Liver (tissue), 9 donors: ENCODE data around the gene TMEM17. TPM values are rescaled to one million over a fixed set of nuclear protein-coding genes. Genes with fewer than 3 reads are reported as not detected.

ENCODE experiments used
- DNase-seq: peaks from one replicate; pipeline ENCODE4 v3.0.0-alpha.2; 2017; ENCODE audit warnings: low spot score
- H3K27ac ChIP-seq, 2 donors: one replicate each; pipeline ENCODE4 v1.7.0; 2013; ENCODE audit warnings: inconsistent platforms in 2 of 2, low read length in 2 of 2, control low read depth in 1 of 2, low read depth in 1 of 2, mild to moderate bottlenecking in 1 of 2
- H3K27me3 ChIP-seq, 4 donors: one replicate each; pipeline versions ENCODE4 v1.6.1 to v1.7.0; 2013; ENCODE audit warnings: low read length in 3 of 4, inconsistent platforms in 1 of 4, mild to moderate bottlenecking in 1 of 4, moderate library complexity in 1 of 4; ENCODE audit not compliant: control insufficient read depth in 4 of 4, insufficient read depth in 4 of 4
- H3K36me3 ChIP-seq, 4 donors: one replicate each; pipeline versions ENCODE4 v1.6.1 to v1.7.0; 2013; ENCODE audit warnings: low read length in 3 of 4, mild to moderate bottlenecking in 3 of 4, low read depth in 1 of 4, moderate library complexity in 1 of 4; ENCODE audit not compliant: control insufficient read depth in 4 of 4, insufficient read depth in 3 of 4
- H3K4me1 ChIP-seq, 4 donors: one replicate each; pipeline versions ENCODE4 v1.6.1 to v1.7.0; 2013; ENCODE audit warnings: low read length in 3 of 4, mild to moderate bottlenecking in 3 of 4, moderate library complexity in 1 of 4; ENCODE audit not compliant: control insufficient read depth in 4 of 4, insufficient read depth in 4 of 4
- H3K4me3 ChIP-seq, 3 donors: one replicate each; pipeline versions ENCODE4 v1.6.1 to v1.7.0; 2013; ENCODE audit warnings: low read length in 3 of 3, control low read depth in 1 of 3, low read depth in 1 of 3, mild to moderate bottlenecking in 1 of 3
- H3K9ac ChIP-seq, 2 donors: one replicate each; pipeline ENCODE4 v1.7.0; 2013; ENCODE audit warnings: low read length in 2 of 2, mild to moderate bottlenecking in 2 of 2, moderate library complexity in 2 of 2, control low read depth in 1 of 2, low read depth in 1 of 2
- H3K9me3 ChIP-seq, 4 donors: one replicate each; pipeline versions ENCODE4 v1.6.1 to v1.7.0; 2013; ENCODE audit warnings: low read length in 3 of 4; ENCODE audit not compliant: control insufficient read depth in 4 of 4
- ATF3 ChIP-seq: IDR thresholded peaks from 2 replicates; pipeline ENCODE4 v1.6.1; 2016; ENCODE audit warnings: antibody characterized with exemption
- CTCF ChIP-seq: fragments of 150-350 bp; IDR thresholded peaks from 2 replicates; pipeline ENCODE4 v1.5.1; 2017; ENCODE audit warnings: improper control_type of control experiment, low read depth, low read length; ENCODE audit not compliant: missing input control
- EGR1 ChIP-seq, 2 donors: IDR thresholded peaks; 2 replicates each; pipeline ENCODE4 v1.6.1; 2016 to 2018; ENCODE audit warnings: antibody characterized with exemption in 2 of 2, low read depth in 2 of 2
- FOXA1 ChIP-seq: IDR thresholded peaks from 2 replicates; pipeline ENCODE4 v1.6.1; 2016; ENCODE audit warnings: antibody characterized with exemption
- FOXA2 ChIP-seq: IDR thresholded peaks from 2 replicates; pipeline ENCODE4 v1.6.1; 2016; ENCODE audit warnings: antibody characterized with exemption
- GABPA ChIP-seq, 2 donors: IDR thresholded peaks in 1 of 2; conservative IDR thresholded peaks in 1 of 2; 2 replicates each; pipeline ENCODE4 v1.6.1; 2016; ENCODE audit warnings: antibody characterized with exemption in 2 of 2, mild to moderate bottlenecking in 1 of 2, moderate library complexity in 1 of 2
- HNF4G ChIP-seq: IDR thresholded peaks from 2 replicates; pipeline ENCODE4 v1.6.1; 2016; ENCODE audit warnings: antibody characterized with exemption
- MAX ChIP-seq: IDR thresholded peaks from 2 replicates; pipeline ENCODE4 v1.6.1; 2016; ENCODE audit warnings: antibody characterized with exemption
- NR2F2 ChIP-seq: IDR thresholded peaks from 2 replicates; pipeline ENCODE4 v1.6.1; 2016; ENCODE audit warnings: antibody characterized with exemption
- RAD21 ChIP-seq, 2 donors: IDR thresholded peaks; 2 replicates each; pipeline ENCODE4 v1.6.1; 2016; ENCODE audit warnings: antibody characterized with exemption in 2 of 2, mild to moderate bottlenecking in 2 of 2
- RXRA ChIP-seq, 2 donors: IDR thresholded peaks; 2 replicates each; pipeline ENCODE4 v1.6.1; 2017 to 2018; ENCODE audit warnings: antibody characterized with exemption in 2 of 2, mild to moderate bottlenecking in 1 of 2
- SP1 ChIP-seq: IDR thresholded peaks from 2 replicates; pipeline ENCODE4 v1.6.1; 2018; ENCODE audit warnings: antibody characterized with exemption, mild to moderate bottlenecking
- WGBS: extraction: QIAGEN DNeasy Blood & Tissue Kit; methylation state at CpG from one replicate; pipeline ENCODE4 v1.1.7; 2013; 5-methylcytosine and 5-hydroxymethylcytosine counted together
- polyA plus RNA-seq, 2 donors: library from polyadenylated mRNA; stranded (reverse) in 1 of 2; unstranded in 1 of 2; fragments of 200-250 nt in 1 of 2; fragments of >200 nt in 1 of 2; fragmentation: Nextera tagmentation in 1 of 2; extraction: Ambion mirVana in 1 of 2; gene quantifications; one replicate each; pipeline versions ENCODE4 v1.2.1 to v1.2.3, GENCODE V29; 2013 to 2015
- total RNA-seq, 2 donors: library from RNA; depleted of rRNA; stranded (reverse); fragments of >200 nt; gene quantifications; one replicate each; pipeline ENCODE4 v1.2.3, GENCODE V29; 2014
- TF ChIP-seq, protein P1 (sequence below): IDR thresholded peaks from 2 replicates; pipeline ENCODE4 v1.6.1; 2016; ENCODE audit warnings: antibody characterized with exemption
- TF ChIP-seq, protein P2 (sequence below): IDR thresholded peaks from 2 replicates; pipeline ENCODE4 v1.6.1; 2016; ENCODE audit warnings: antibody characterized with exemption, mild to moderate bottlenecking
- donor health status: healthy.
- donor health status: healthy.
- donor health status: healthy.
- donor health status: healthy.
- donor health status: healthy.

The TMEM17 gene
- total and polyA plus RNA-seq, 4 donors: 0.70 to 1.9 (median 1.2) TPM

GRCh38 chr2:62554440-62554839, 48.4 kb upstream of the TMEM17 start:
- no peaks in the 10 kb centered on the region for H3K9me3 ChIP-seq
- H3K36me3 ChIP-seq: no peaks in the 10 kb centered on the region
- no peak overlapping the region for H3K9ac ChIP-seq
- no peak for DNase-seq
- H3K27ac ChIP-seq: no peak overlapping the region
- H3K4me3 ChIP-seq: no peak overlapping the region
- TF ChIP-seq FOXA1: no peak
- no peak for TF ChIP-seq RXRA (IDR thresholded peaks at IDR 0.05)
- no peak for TF ChIP-seq RAD21 (IDR thresholded peaks at IDR 0.05)
- TF ChIP-seq EGR1 (IDR thresholded peaks at IDR 0.05; ENCODE audit: low read depth in 2 of 2): no peak
- no peaks in the 10 kb centered on the region for H3K27me3 ChIP-seq
- peaks cover 0 to 1% (median 0%) of the 10 kb centered on the region in 4 donors for H3K4me1 ChIP-seq

DNA sequence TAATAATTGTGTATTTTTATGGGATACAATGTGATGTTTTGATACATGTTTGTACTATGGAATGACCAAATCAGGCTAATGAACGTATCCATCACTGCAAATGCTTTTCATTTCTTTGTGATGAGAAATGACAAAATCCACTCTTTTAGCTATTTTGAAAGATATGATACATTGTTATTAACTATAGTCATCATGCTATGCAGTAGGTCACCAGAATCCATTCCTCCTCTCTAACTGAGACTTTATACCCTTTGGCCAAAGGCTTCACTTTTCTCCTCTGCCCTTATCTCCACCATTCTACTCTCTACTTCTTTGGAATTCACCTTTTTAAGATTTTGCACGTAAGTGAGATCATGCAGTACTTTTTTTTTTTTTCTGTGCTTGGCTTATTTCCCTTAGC, 44.5 kb upstream of the TMEM17 start:
- Histone ChIP-seq H3K4me3 (no peak overlapping the region), H3K27ac (no peak overlapping the region), H3K27me3 (no peaks in the 10 kb centered on the region), H3K9ac (no peak overlapping the region), H3K9me3 (no peaks in the 10 kb centered on the region), H3K4me1 (no peaks in the 10 kb centered on the region), H3K36me3 (no peaks in the 10 kb centered on the region)
- TF ChIP-seq, protein P1, sequence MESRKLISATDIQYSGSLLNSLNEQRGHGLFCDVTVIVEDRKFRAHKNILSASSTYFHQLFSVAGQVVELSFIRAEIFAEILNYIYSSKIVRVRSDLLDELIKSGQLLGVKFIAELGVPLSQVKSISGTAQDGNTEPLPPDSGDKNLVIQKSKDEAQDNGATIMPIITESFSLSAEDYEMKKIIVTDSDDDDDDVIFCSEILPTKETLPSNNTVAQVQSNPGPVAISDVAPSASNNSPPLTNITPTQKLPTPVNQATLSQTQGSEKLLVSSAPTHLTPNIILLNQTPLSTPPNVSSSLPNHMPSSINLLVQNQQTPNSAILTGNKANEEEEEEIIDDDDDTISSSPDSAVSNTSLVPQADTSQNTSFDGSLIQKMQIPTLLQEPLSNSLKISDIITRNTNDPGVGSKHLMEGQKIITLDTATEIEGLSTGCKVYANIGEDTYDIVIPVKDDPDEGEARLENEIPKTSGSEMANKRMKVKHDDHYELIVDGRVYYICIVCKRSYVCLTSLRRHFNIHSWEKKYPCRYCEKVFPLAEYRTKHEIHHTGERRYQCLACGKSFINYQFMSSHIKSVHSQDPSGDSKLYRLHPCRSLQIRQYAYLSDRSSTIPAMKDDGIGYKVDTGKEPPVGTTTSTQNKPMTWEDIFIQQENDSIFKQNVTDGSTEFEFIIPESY: no peak
- TF ChIP-seq GABPA (IDR thresholded peaks at IDR 0.05 in 1 of 2, conservative IDR thresholded peaks at IDR 0.05 in 1 of 2): no peak
- no peak for TF ChIP-seq MAX
- TF ChIP-seq SP1: no peak
- no peak for TF ChIP-seq EGR1 (IDR thresholded peaks at IDR 0.05; ENCODE audit: low read depth in 2 of 2)
- TF ChIP-seq FOXA2: no peak
- TF ChIP-seq NR2F2: no peak
- TF ChIP-seq, protein P2, sequence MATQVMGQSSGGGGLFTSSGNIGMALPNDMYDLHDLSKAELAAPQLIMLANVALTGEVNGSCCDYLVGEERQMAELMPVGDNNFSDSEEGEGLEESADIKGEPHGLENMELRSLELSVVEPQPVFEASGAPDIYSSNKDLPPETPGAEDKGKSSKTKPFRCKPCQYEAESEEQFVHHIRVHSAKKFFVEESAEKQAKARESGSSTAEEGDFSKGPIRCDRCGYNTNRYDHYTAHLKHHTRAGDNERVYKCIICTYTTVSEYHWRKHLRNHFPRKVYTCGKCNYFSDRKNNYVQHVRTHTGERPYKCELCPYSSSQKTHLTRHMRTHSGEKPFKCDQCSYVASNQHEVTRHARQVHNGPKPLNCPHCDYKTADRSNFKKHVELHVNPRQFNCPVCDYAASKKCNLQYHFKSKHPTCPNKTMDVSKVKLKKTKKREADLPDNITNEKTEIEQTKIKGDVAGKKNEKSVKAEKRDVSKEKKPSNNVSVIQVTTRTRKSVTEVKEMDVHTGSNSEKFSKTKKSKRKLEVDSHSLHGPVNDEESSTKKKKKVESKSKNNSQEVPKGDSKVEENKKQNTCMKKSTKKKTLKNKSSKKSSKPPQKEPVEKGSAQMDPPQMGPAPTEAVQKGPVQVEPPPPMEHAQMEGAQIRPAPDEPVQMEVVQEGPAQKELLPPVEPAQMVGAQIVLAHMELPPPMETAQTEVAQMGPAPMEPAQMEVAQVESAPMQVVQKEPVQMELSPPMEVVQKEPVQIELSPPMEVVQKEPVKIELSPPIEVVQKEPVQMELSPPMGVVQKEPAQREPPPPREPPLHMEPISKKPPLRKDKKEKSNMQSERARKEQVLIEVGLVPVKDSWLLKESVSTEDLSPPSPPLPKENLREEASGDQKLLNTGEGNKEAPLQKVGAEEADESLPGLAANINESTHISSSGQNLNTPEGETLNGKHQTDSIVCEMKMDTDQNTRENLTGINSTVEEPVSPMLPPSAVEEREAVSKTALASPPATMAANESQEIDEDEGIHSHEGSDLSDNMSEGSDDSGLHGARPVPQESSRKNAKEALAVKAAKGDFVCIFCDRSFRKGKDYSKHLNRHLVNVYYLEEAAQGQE: no peak
- WGBS: 93% methylated on average over 2 of the region's 2 CpGs
- no peak for DNase-seq

DNA sequence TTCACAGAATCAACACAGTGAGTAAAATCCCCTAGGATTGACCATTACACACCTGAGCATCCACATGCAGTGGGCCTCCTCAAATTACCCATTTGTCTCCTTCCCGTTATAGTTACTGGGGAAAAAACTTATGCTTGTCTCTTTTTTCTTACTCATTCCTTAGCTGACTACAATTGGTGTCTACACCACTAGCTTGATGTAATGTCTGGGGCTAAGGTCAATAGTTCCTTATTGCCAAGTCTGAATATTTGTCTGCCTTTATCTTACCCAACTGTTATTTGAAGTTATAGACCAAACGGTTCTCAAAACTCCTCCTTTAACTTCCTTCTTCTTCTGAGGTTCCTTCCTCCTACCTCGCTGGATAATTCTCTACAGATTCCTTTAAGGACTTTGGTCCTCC, 41.9 kb upstream of the TMEM17 start:
- WGBS: 60% methylated on average over 3 of the region's 3 CpGs
- TF ChIP-seq HNF4G (no peak), ATF3 (no peak), RXRA (IDR thresholded peaks at IDR 0.05) (no peak), CTCF (no peak)
- no peaks in the 10 kb centered on the region for H3K36me3 ChIP-seq

More for the DNA sequence above, 41.9 kb upstream of the TMEM17 start:
- DNase-seq: no peak
- no peak overlapping the region for H3K27ac ChIP-seq
- H3K9me3 ChIP-seq: no peaks in the 10 kb centered on the region
- no peaks in the 10 kb centered on the region for H3K27me3 ChIP-seq
- no peaks in the 10 kb centered on the region for H3K4me1 ChIP-seq
- no peak overlapping the region for H3K9ac ChIP-seq
- H3K4me3 ChIP-seq: no peak overlapping the region
